Effector memory CD4-positive, alpha-beta T cell (primary cell): ENCODE measurements around the gene HEPN1.

Experiments used
- DNase-seq, 3 donors: peaks; one replicate each; pipeline ENCODE4 v3.0.0-alpha.2; 2020
- H3K27ac ChIP-seq: 2 replicates; pipeline ENCODE4 v1.7.0; 2013; ENCODE audit warnings: mild to moderate bottlenecking, low read length, moderate library complexity; ENCODE audit not compliant: insufficient read depth, poor library complexity, severe bottlenecking
- H3K27me3 ChIP-seq: replicated peaks from 2 replicates; pipeline ENCODE4 v1.7.0; 2013; ENCODE audit warnings: mild to moderate bottlenecking, low read length; ENCODE audit not compliant: insufficient read depth, control insufficient read depth, poor library complexity, severe bottlenecking
- H3K36me3 ChIP-seq: 2 replicates; pipeline ENCODE4 v1.7.0; 2013; ENCODE audit warnings: mild to moderate bottlenecking, low read length, moderate library complexity; ENCODE audit not compliant: control insufficient read depth, insufficient read depth
- H3K4me1 ChIP-seq: 2 replicates; pipeline ENCODE4 v1.7.0; 2013; ENCODE audit warnings: low read length, mild to moderate bottlenecking; ENCODE audit not compliant: control insufficient read depth, insufficient read depth, poor library complexity, severe bottlenecking
- H3K4me3 ChIP-seq: 2 replicates; pipeline ENCODE4 v1.7.0; 2013; ENCODE audit warnings: low read length, low read depth, mild to moderate bottlenecking; ENCODE audit not compliant: insufficient read depth, poor library complexity, severe bottlenecking
- H3K9me3 ChIP-seq: 2 replicates; pipeline ENCODE4 v1.7.0; 2013; ENCODE audit warnings: mild to moderate bottlenecking, low read length, moderate library complexity; ENCODE audit not compliant: control insufficient read depth
- total RNA-seq, 3 donors: gene quantifications; one replicate each; lab custom pipeline; 2026; lab: John Stamatoyannopoulos, UW

Gene HEPN1
- 0 reads per million in 3 donors for total RNA-seq

GRCh38 chr11:124918950-124919349 is at the start of gene HEPN1:
Gene HEPN1, plus strand, starts transcription at chr11:124919250.
- no peak for DNase-seq
- H3K36me3 ChIP-seq: no peaks in the 10 kb centered on the region
- H3K27ac ChIP-seq: no peak within 1 kb of the TSS
- no peak within 1 kb of the TSS for H3K4me3 ChIP-seq
- no peaks in the 10 kb centered on the region for H3K27me3 ChIP-seq
- peaks cover 10% of the 10 kb centered on the region for H3K4me1 ChIP-seq
- H3K9me3 ChIP-seq: no peaks in the 10 kb centered on the region

- Histone ChIP-seq H3K27me3 (peaks cover 55% of the 10 kb centered on the region), H3K36me3 (no peaks in the 10 kb centered on the region), H3K4me1 (peaks cover 25% of the 10 kb centered on the region), H3K4me3 (peak overlapping the region; percentile 29), H3K9me3 (no peaks in the 10 kb centered on the region), H3K27ac (no peak overlapping the region)
- DNase-seq: no peak
Measured at GRCh38 chr11:124869331-124869730, 49.7 kb upstream of the HEPN1 start.

DNA sequence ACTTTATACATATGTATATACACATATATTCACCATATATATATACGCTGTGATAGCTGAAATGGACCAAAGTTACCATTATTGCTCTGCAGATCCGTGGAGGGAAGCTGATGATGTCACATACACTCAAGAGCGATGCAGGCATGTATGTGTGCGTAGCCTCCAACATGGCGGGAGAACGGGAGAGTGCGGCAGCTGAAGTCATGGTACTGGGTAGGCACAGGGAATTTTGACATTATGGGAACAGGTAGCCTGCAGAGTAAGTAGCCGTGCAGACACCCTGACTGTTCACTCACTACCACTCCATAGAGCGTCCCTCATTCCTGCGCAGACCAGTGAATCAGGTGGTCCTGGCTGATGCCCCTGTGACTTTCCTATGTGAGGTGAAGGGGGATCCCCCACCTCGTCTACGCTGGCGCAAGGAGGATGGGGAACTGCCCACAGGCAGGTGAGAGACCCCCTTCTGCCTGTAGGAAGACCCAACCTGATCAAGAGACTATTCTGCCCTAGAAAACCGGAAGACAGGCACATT is 49.1 kb upstream of the HEPN1 start:
- Histone ChIP-seq H3K27me3 (peaks cover 50% of the 10 kb centered on the region), H3K4me1 (peaks cover 25% of the 10 kb centered on the region), H3K4me3 (no peak overlapping the region), H3K36me3 (no peaks in the 10 kb centered on the region), H3K9me3 (no peaks in the 10 kb centered on the region), H3K27ac (no peak overlapping the region)
- DNase-seq: no peak

DNA sequence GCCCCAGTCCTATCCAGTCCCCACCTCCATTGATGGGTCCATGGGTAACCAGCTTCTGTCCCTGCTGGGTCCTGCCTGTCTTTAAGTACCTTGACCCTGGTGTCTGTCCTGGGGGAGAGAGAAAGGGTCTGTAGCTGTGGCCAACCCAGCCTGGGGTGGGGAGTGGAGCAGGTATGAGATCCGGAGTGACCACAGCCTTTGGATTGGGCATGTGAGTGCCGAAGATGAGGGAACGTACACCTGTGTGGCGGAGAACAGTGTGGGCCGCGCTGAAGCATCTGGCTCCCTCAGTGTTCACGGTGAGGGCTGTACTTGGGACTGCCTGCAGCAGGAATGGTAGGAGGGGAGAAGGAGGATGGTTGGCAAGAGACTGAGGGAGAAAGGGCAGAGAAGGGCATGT is 48.6 kb upstream of the HEPN1 start:
- Histone ChIP-seq H3K4me3 (no peak overlapping the region), H3K4me1 (peaks cover 20% of the 10 kb centered on the region), H3K9me3 (no peaks in the 10 kb centered on the region), H3K36me3 (no peaks in the 10 kb centered on the region), H3K27me3 (peaks cover 45% of the 10 kb centered on the region), H3K27ac (no peak overlapping the region)
- no peak for DNase-seq

DNA sequence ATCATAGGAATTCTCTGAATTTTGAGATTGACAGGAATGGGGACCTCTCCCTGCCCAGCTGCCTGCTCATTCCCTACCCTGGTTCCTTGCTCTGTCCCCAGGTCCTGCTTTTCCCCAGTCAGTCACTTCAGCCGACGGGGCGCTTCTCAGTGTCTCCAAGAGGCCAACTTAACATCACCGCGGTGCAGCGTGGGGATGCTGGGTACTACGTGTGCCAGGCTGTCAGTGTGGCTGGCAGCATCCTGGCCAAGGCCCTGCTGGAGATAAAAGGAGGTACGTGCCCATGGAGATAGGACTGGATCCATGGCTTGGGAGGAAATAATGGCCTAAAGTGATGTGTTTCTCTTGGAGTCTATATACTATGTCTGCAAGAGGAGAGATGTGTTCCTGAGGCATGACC is 46.8 kb upstream of the HEPN1 start:
- Histone ChIP-seq H3K4me3 (no peak overlapping the region), H3K9me3 (no peaks in the 10 kb centered on the region), H3K36me3 (no peaks in the 10 kb centered on the region), H3K4me1 (peaks cover 20% of the 10 kb centered on the region), H3K27ac (no peak overlapping the region), H3K27me3 (peaks cover 27% of the 10 kb centered on the region)
- no peak for DNase-seq

DNA sequence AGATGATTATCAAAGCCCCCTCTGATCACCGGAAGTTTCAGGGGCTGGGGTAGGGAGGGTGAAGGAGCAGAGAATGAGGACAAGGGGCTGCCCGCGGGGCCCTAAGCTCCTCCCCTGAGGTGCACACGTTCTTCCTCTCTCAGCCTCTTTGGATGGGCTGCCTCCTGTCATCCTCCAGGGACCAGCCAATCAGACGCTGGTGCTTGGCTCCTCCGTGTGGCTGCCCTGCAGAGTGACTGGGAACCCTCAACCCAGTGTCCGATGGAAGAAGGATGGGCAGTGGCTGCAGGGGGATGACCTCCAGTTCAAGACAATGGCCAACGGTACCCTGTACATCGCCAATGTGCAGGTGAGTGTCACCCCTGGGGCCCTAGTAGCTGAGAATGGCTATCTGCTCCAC is 46.3 kb upstream of the HEPN1 start:
- DNase-seq: no peak
- peaks cover 23% of the 10 kb centered on the region for H3K27me3 ChIP-seq
- no peaks in the 10 kb centered on the region for H3K9me3 ChIP-seq
- H3K36me3 ChIP-seq: no peaks in the 10 kb centered on the region
- no peak overlapping the region for H3K27ac ChIP-seq
- no peak overlapping the region for H3K4me3 ChIP-seq
- H3K4me1 ChIP-seq: peaks cover 20% of the 10 kb centered on the region

DNA sequence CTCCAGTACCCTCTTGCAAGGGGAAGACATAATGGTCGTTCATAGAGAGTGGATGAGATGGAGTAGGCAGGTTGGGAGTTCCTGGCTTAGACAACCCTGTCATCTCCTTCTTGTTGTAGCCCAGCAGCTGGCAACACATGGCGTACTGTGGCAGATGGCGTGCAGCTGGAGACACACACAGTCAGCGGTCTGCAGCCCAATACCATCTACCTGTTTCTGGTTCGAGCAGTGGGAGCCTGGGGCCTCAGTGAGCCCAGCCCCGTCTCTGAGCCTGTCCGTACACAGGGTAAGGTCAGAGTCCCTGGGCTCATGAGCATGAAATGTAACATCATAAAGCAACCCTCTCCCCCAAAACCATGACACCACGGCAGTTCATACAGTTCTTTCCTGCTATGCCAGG is 45.1 kb upstream of the HEPN1 start:
- no peaks in the 10 kb centered on the region for H3K9me3 ChIP-seq
- no peak overlapping the region for H3K4me3 ChIP-seq
- peaks cover 12% of the 10 kb centered on the region for H3K27me3 ChIP-seq
- peaks cover 14% of the 10 kb centered on the region for H3K4me1 ChIP-seq
- no peak overlapping the region for H3K27ac ChIP-seq
- H3K36me3 ChIP-seq: no peaks in the 10 kb centered on the region
- DNase-seq: no peak

DNA sequence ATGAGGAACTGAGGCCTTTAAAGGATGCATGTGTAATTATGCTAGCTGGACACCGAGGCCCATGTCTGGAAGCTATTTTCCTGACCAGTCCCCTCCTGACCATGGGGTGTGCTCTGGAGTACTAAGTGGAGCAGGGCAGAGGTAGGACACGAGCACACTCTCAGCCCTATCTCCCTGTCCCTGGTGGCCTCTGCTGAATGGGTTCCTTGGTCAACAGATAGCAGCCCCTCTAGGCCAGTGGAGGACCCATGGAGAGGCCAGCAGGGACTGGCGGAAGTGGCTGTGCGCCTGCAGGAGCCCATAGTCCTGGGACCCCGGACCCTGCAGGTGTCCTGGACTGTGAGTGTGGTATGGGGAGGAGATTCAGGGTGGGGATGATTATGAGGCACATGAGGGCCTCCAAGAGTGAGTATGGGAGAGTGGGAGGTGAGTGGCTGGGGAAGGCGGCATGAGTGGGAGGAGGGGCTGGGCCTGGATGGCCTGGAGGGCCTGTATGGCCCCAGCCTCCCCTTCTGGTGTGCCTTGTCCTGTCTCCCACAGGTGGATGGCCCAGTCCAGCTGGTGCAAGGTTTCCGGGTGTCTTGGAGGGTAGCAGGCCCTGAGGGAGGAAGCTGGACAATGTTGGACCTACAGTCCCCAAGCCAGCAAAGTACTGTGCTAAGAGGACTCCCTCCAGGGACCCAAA is 44.3 kb upstream of the HEPN1 start:
- Histone ChIP-seq H3K36me3 (no peaks in the 10 kb centered on the region), H3K27ac (no peak overlapping the region), H3K27me3 (peaks cover 5% of the 10 kb centered on the region), H3K4me3 (no peak overlapping the region), H3K9me3 (no peaks in the 10 kb centered on the region), H3K4me1 (peaks cover 14% of the 10 kb centered on the region)
- no peak for DNase-seq

DNA sequence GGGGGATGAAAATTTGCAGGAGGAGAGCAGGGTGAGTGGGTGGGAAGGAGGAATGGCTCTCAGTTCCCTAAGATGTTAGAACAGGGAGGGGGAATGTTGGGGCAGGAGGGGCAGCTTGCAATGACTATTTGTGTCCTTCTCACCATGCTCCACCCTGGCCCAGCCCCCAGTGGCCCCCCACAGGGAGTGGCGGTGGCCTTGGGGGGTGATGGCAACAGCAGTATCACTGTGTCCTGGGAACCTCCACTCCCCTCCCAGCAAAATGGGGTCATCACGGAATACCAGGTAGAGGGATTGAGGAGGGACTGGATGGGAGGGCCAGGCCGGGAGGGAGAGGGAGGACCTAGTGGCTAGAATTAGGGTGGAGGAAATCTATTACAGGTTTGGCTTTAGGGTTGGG is 43.6 kb upstream of the HEPN1 start:
- Histone ChIP-seq H3K27ac (no peak overlapping the region), H3K4me1 (peaks cover 14% of the 10 kb centered on the region), H3K9me3 (no peaks in the 10 kb centered on the region), H3K36me3 (no peaks in the 10 kb centered on the region), H3K27me3 (no peaks in the 10 kb centered on the region), H3K4me3 (peak overlapping the region; percentile 89)
- no peak for DNase-seq

DNA sequence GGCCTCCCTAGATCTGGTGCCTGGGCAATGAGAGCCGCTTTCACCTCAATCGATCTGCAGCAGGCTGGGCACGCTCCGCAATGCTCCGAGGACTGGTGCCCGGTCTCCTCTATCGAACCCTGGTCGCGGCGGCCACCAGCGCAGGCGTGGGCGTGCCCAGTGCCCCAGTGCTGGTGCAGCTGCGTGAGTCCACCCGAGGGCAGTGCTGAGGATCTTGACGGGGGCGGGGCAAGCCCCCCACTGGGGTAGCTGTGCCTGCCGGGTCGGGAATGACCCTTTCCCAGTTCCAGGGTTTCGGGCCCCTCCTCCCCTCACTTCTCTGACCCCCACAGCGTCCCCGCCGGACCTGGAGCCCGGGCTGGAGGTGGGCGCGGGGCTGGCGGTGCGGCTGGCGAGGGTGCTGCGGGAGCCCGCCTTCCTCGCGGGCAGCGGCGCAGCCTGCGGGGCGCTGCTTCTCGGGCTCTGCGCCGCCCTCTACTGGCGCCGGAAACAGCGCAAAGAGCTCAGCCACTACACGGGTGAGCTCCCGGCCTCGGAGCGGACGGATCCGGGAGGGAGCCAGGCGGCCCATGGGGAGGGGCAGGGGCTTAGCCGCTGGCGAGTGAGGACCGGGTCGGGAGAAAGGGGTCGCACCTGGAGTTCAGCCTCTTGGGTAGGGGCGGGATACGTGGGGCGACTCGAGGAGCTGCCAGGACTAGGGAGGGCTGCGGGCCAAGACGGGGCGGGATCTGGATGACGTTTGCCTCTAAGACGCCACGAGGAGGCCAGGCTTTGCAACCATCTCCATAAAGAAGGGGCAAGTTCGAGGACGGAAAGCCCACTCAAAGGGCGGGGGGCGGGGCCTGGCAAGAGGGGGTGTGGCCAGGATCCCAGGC is 42.9 kb upstream of the HEPN1 start:
- Histone ChIP-seq H3K36me3 (no peaks in the 10 kb centered on the region), H3K4me1 (peaks cover 14% of the 10 kb centered on the region), H3K4me3 (peak overlapping the region; percentile 89), H3K27me3 (no peaks in the 10 kb centered on the region), H3K9me3 (no peaks in the 10 kb centered on the region), H3K27ac (peak overlapping the region; percentile 66)
- DNase-seq: peak; percentile 44 to 58 (median 49)
